Vagina (tissue), 2 donors: ENCODE measurements around the gene POLA1. TPM values are rescaled to one million over a fixed set of nuclear protein-coding genes. Genes with fewer than 3 reads are reported as not detected.

Experiments used
- DNase-seq, 2 donors: peaks; one replicate each; pipeline ENCODE4 v3.0.0-alpha.2; 2017; ENCODE audit errors: extremely low spot score in 2 of 2
- H3K27ac ChIP-seq: fragments of 200-600 bp; sonication (generic); one replicate; pipeline ENCODE4 v1.5.1; 2019
- H3K27me3 ChIP-seq: fragments of 200-600 bp; sonication (generic); one replicate; pipeline ENCODE4 v1.5.1; 2019
- H3K36me3 ChIP-seq, 2 donors: fragments of 200-600 bp; sonication (generic); one replicate each; pipeline ENCODE4 v1.5.1; 2017 to 2019
- H3K4me1 ChIP-seq: fragments of 200-600 bp; sonication (generic); one replicate; pipeline ENCODE4 v1.5.1; 2019
- H3K4me3 ChIP-seq, 2 donors: fragments of 200-600 bp; sonication (generic); 1 replicate in 1 of 2; 2 replicates in 1 of 2; pipeline ENCODE4 v1.5.1; 2016 to 2019
- H3K9me3 ChIP-seq: fragments of 200-600 bp; sonication (generic); one replicate; pipeline ENCODE4 v1.5.1; 2019
- POLR2A ChIP-seq, 2 donors: fragments of 450-650 bp; IDR thresholded peaks; one replicate each; pipeline ENCODE4 v1.6.1; 2017; ENCODE audit warnings: antibody characterized with exemption in 2 of 2, mild to moderate bottlenecking in 2 of 2, moderate library complexity in 2 of 2
- POLR2AphosphoS5 ChIP-seq, 2 donors: sonication (generic); formaldehyde crosslinking; IDR thresholded peaks; one replicate each; pipeline ENCODE4 v1.9.0; 2017; ENCODE audit warnings: antibody characterized with exemption in 2 of 2, mild to moderate bottlenecking in 2 of 2, low read depth in 1 of 2; ENCODE audit not compliant: insufficient read depth in 1 of 2
- intact Hi-C: fragments of 100-400 bp; cut with DNase I; formaldehyde crosslinking; loops from one replicate; pipeline ENCODE4 v1.15.1; 2023
- total RNA-seq: library from RNA; depleted of rRNA; stranded (reverse); fragments of >200 nt; gene quantifications from one replicate; pipeline ENCODE4 v1.2.3, GENCODE V29; 2016
- TF ChIP-seq, protein P1 (sequence below), 3 experiments: fragments of 450-650 bp in 2 of 3; fragments of 200-600 bp in 1 of 3; sonication (generic) in 1 of 3; IDR thresholded peaks; one replicate each; pipeline ENCODE4 v1.5.1; 2017 to 2019; ENCODE audit warnings: antibody characterized with exemption in 3 of 3, mild to moderate bottlenecking in 2 of 3, moderate library complexity in 2 of 3

The POLA1 gene
- total RNA-seq, 1 donor from 2014 or later, result 17.2 TPM

DNA sequence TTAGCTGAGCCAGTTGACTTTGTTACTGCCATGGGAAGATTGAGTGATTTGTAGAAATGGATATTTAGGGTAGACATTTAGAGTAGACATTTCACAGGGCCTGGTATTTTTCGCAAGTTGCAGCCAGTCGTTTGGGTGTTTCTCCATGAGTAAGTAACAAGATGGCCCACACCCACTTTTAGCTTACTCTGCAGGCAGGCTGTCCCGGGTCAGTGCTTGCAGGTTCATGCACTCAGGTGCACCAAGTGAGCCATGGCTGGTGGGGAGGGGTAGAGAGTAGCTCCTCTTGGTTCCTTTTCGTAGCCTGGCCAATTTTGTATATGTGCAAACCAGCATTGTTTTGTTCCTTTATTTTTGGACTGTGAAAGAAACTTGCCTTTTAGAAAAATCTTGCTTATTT, 145.6 kb downstream of the POLA1 start:
- no peaks in the 10 kb centered on the region for H3K27me3 ChIP-seq
- no peaks in the 10 kb centered on the region for H3K36me3 ChIP-seq
- H3K4me3 ChIP-seq, result no peak overlapping the region
- intact Hi-C loops, result no loop called here
- TF ChIP-seq POLR2A (IDR thresholded peaks at IDR 0.05) (no peak), POLR2AphosphoS5 (IDR thresholded peaks at IDR 0.05; ENCODE audit: insufficient read depth in 1 of 2, low read depth in 1 of 2) (no peak)
- TF ChIP-seq, protein P1, sequence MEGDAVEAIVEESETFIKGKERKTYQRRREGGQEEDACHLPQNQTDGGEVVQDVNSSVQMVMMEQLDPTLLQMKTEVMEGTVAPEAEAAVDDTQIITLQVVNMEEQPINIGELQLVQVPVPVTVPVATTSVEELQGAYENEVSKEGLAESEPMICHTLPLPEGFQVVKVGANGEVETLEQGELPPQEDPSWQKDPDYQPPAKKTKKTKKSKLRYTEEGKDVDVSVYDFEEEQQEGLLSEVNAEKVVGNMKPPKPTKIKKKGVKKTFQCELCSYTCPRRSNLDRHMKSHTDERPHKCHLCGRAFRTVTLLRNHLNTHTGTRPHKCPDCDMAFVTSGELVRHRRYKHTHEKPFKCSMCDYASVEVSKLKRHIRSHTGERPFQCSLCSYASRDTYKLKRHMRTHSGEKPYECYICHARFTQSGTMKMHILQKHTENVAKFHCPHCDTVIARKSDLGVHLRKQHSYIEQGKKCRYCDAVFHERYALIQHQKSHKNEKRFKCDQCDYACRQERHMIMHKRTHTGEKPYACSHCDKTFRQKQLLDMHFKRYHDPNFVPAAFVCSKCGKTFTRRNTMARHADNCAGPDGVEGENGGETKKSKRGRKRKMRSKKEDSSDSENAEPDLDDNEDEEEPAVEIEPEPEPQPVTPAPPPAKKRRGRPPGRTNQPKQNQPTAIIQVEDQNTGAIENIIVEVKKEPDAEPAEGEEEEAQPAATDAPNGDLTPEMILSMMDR (IDR thresholded peaks at IDR 0.05), result no peak
- no peak overlapping the region for H3K27ac ChIP-seq
- H3K4me1 ChIP-seq, result no peaks in the 10 kb centered on the region
- H3K9me3 ChIP-seq, result no peaks in the 10 kb centered on the region
- no peak for DNase-seq

- H3K9me3 ChIP-seq, result no peaks in the 10 kb centered on the region
- DNase-seq, result no peak
- H3K27me3 ChIP-seq, result no peaks in the 10 kb centered on the region
- H3K27ac ChIP-seq, result no peak overlapping the region
- no peaks in the 10 kb centered on the region for H3K4me1 ChIP-seq
- TF ChIP-seq POLR2AphosphoS5 (IDR thresholded peaks at IDR 0.05; ENCODE audit: insufficient read depth in 1 of 2, low read depth in 1 of 2) (no peak), POLR2A (IDR thresholded peaks at IDR 0.05) (no peak)
- TF ChIP-seq, protein P1 (IDR thresholded peaks at IDR 0.05), result no peak
- H3K4me3 ChIP-seq, result no peak overlapping the region
- no peaks in the 10 kb centered on the region for H3K36me3 ChIP-seq
- intact Hi-C loops, result no loop called here
These were observed 148.8 kb downstream of the POLA1 start for GRCh38 chrX:24842486-24842885.

DNA sequence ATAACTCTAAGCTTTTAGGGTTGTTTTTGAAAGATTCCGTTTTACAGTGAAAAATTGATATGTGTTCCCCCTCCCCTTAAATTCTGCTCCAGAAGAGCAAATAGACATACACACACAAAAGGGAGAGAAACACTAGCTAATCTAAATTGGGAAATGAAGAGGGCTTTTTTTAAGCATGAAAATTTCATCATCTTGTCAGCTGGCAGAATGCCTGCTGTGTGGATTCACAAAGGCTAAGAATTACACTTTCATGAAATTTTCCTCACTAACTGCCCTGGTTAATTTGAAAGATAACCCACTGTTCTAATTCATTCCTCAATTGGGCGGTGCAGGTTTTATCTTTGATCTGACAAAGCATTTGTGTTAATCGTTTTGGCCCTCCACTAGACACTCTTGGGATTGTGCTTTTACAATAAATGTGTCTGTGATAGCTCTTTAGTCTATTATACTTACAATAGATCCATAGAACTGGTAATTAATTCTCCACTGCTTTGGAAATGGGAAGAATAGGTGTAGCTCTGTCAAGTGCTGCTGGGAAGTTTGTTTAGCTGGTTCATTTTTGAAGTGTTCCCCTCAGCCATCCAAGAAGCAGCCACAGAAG, 152.9 kb downstream of the POLA1 start:
- TF ChIP-seq, protein P1 (IDR thresholded peaks at IDR 0.05), result no peak
- TF ChIP-seq POLR2AphosphoS5 (IDR thresholded peaks at IDR 0.05; ENCODE audit: insufficient read depth in 1 of 2, low read depth in 1 of 2), result no peak
- intact Hi-C loops, result no loop called here
- H3K27me3 ChIP-seq, result no peaks in the 10 kb centered on the region
- H3K4me1 ChIP-seq, result no peaks in the 10 kb centered on the region
- no peak for DNase-seq
- no peak overlapping the region for H3K27ac ChIP-seq
- H3K4me3 ChIP-seq, result no peak overlapping the region
- H3K9me3 ChIP-seq, result no peaks in the 10 kb centered on the region
- no peaks in the 10 kb centered on the region for H3K36me3 ChIP-seq

GRCh38 chrX:24851289-24851688, 157.6 kb downstream of the POLA1 start:
- Histone ChIP-seq H3K9me3 (no peaks in the 10 kb centered on the region), H3K27ac (no peak overlapping the region), H3K27me3 (no peaks in the 10 kb centered on the region), H3K4me1 (no peaks in the 10 kb centered on the region), H3K36me3 (no peaks in the 10 kb centered on the region), H3K4me3 (no peak overlapping the region)
- no peak for DNase-seq
- intact Hi-C loops, result no loop called here
- TF ChIP-seq POLR2AphosphoS5 (IDR thresholded peaks at IDR 0.05; ENCODE audit: insufficient read depth in 1 of 2, low read depth in 1 of 2), result no peak
- TF ChIP-seq POLR2A (IDR thresholded peaks at IDR 0.05), result no peak
- TF ChIP-seq, protein P1 (IDR thresholded peaks at IDR 0.05), result no peak

DNA sequence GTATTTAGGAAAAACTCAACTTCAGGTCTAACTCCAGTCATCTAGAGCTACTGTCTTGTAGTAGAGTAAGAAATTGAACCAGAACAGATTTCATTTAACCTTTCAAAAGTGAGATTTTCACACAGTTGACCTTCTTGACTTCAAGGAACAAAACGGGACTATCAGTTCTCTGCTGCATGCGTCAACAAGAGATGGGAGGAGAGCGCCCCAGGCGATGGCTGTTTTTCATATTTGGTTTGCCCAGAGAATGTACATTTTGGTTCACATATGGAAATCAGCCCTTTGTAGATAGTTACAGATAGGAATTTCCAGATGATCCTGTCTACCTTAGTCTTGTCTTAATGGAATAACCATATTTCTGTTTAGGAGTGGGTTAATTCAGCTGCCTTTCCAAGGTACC, 158.1 kb downstream of the POLA1 start:
- no peaks in the 10 kb centered on the region for H3K9me3 ChIP-seq
- no peaks in the 10 kb centered on the region for H3K4me1 ChIP-seq
- no peak overlapping the region for H3K4me3 ChIP-seq
- DNase-seq, result no peak
- no peak overlapping the region for H3K27ac ChIP-seq
- H3K36me3 ChIP-seq, result no peaks in the 10 kb centered on the region
- TF ChIP-seq, protein P1 (IDR thresholded peaks at IDR 0.05), result no peak
- no peak for TF ChIP-seq POLR2AphosphoS5 (IDR thresholded peaks at IDR 0.05; ENCODE audit: insufficient read depth in 1 of 2, low read depth in 1 of 2)
- TF ChIP-seq POLR2A (IDR thresholded peaks at IDR 0.05), result no peak
- no peaks in the 10 kb centered on the region for H3K27me3 ChIP-seq
- intact Hi-C loops, result no loop called here
